ENCODE data around the gene DGLUCY.
A peak's percentile ranks its signal among the peaks of the same experiment; 100 is the strongest.

Gene DGLUCY

DNA sequence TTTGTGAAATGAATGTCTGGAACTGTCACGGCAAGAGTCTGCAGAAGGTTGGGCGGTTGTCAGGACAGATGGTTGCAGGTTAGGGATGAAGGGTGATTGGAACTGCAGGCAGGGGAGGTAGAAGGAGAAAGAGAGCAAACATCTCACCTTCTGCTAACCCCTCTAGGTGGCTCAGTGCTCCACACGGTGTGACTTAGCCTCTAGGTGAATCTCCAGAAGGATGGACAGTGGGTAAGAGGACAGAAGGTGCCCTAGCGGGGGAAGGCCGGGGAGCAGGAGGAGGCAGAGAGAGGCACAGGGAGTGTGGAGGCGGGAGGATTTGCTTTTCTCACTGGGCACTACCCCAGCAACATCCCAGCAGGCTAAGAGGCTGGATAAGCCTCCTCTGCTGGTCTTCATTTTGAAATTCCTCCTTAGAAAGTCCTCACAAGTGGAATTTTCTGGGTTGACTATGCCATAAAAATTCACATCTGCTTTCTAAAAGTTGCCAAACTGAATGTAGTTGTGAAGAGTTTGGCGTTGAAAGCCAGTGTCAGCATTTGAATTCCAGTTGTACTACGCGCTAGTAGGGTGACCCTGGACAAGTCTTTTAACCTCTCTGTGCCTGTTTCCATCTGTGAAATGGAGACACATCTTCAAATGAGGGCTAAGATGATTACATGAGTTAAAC lies 141.3 kb downstream of the DGLUCY start:
- Histone ChIP-seq H3K4me1 (ENCODE audit: insufficient read depth, low read length, poor library complexity, severe bottlenecking) (peaks cover 71% of the 10 kb centered on the region), H2AFZ (ENCODE audit: low read length) (no peak overlapping the region), H4K20me1 (ENCODE audit: insufficient read depth, low read length, poor library complexity, severe bottlenecking) (no peaks in the 10 kb centered on the region), H3K9me3 (ENCODE audit: insufficient read depth, low read depth, low read length) (no peaks in the 10 kb centered on the region), H3K4me3 (ENCODE audit: low read length, poor library complexity, severe bottlenecking) (no peak overlapping the region), H3K4me2 (ENCODE audit: low read depth, low read length, poor library complexity, severe bottlenecking) (peak overlapping the region; percentile 54), H3K27me3 (ENCODE audit: insufficient read depth, low read length, poor library complexity, severe bottlenecking) (no peaks in the 10 kb centered on the region), H3K79me2 (ENCODE audit: insufficient read depth, low read length) (no peaks in the 10 kb centered on the region), H3K9me2 (replicated peaks; ENCODE audit: low read depth, low read length) (no peaks in the 10 kb centered on the region), H3K36me3 (ENCODE audit: insufficient read depth, low read length) (no peaks in the 10 kb centered on the region), H3F3A (ENCODE audit: low read depth) (peaks cover 5% of the 10 kb centered on the region; the same call in 1 of the 2 replicates), H3K9ac (ENCODE audit: low read depth, low read length, poor library complexity, severe bottlenecking) (peak overlapping the region; percentile 25)
- no peak for TF ChIP-seq EZH2phosphoT487 (IDR thresholded peaks at IDR 0.05; ENCODE audit: borderline replicate concordance)
- TF ChIP-seq, protein P1, sequence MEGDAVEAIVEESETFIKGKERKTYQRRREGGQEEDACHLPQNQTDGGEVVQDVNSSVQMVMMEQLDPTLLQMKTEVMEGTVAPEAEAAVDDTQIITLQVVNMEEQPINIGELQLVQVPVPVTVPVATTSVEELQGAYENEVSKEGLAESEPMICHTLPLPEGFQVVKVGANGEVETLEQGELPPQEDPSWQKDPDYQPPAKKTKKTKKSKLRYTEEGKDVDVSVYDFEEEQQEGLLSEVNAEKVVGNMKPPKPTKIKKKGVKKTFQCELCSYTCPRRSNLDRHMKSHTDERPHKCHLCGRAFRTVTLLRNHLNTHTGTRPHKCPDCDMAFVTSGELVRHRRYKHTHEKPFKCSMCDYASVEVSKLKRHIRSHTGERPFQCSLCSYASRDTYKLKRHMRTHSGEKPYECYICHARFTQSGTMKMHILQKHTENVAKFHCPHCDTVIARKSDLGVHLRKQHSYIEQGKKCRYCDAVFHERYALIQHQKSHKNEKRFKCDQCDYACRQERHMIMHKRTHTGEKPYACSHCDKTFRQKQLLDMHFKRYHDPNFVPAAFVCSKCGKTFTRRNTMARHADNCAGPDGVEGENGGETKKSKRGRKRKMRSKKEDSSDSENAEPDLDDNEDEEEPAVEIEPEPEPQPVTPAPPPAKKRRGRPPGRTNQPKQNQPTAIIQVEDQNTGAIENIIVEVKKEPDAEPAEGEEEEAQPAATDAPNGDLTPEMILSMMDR (conservative IDR thresholded peaks at IDR 0.05; ENCODE audit: low read length), result 0 out of 2 replicates have a peak, but pooled peaks have one; percentile 31

DNA sequence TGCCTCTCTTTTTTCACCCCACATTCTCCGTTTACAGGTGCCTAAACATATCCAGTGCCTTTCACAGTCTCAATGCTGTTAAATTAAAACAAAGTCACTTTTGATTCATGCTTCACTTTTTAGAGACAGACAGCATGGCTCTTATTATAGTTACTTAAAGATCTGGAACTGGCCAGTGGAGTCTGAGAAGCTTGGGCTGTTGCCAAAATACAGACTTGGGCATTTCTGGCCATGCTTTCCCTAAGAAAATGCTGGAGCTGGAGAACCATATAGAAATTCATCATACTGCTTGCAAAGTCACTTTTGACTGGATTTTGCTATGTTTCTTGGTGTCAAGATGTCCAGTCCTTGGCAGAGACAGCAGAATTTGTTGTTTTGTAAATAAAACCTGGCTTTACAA lies 142.8 kb downstream of the DGLUCY start:
- Histone ChIP-seq H3K4me2 (ENCODE audit: low read depth, low read length, poor library complexity, severe bottlenecking) (no peak overlapping the region), H3K4me1 (ENCODE audit: insufficient read depth, low read length, poor library complexity, severe bottlenecking) (peaks cover 57% of the 10 kb centered on the region), H3K9me2 (replicated peaks; ENCODE audit: low read depth, low read length) (no peaks in the 10 kb centered on the region), H3K9me3 (ENCODE audit: insufficient read depth, low read depth, low read length) (no peaks in the 10 kb centered on the region), H3K4me3 (ENCODE audit: low read length, poor library complexity, severe bottlenecking) (no peak overlapping the region), H3K27me3 (ENCODE audit: insufficient read depth, low read length, poor library complexity, severe bottlenecking) (no peaks in the 10 kb centered on the region), H3K79me2 (ENCODE audit: insufficient read depth, low read length) (no peaks in the 10 kb centered on the region), H4K20me1 (ENCODE audit: insufficient read depth, low read length, poor library complexity, severe bottlenecking) (no peaks in the 10 kb centered on the region), H3K36me3 (ENCODE audit: insufficient read depth, low read length) (no peaks in the 10 kb centered on the region), H3K9ac (ENCODE audit: low read depth, low read length, poor library complexity, severe bottlenecking) (no peak overlapping the region), H3F3A (ENCODE audit: low read depth) (no peaks in the 10 kb centered on the region), H2AFZ (ENCODE audit: low read length) (no peak overlapping the region)
- TF ChIP-seq, protein P1 (conservative IDR thresholded peaks at IDR 0.05; ENCODE audit: low read length), result no peak
- no peak for TF ChIP-seq EZH2phosphoT487 (IDR thresholded peaks at IDR 0.05; ENCODE audit: borderline replicate concordance)

DNA sequence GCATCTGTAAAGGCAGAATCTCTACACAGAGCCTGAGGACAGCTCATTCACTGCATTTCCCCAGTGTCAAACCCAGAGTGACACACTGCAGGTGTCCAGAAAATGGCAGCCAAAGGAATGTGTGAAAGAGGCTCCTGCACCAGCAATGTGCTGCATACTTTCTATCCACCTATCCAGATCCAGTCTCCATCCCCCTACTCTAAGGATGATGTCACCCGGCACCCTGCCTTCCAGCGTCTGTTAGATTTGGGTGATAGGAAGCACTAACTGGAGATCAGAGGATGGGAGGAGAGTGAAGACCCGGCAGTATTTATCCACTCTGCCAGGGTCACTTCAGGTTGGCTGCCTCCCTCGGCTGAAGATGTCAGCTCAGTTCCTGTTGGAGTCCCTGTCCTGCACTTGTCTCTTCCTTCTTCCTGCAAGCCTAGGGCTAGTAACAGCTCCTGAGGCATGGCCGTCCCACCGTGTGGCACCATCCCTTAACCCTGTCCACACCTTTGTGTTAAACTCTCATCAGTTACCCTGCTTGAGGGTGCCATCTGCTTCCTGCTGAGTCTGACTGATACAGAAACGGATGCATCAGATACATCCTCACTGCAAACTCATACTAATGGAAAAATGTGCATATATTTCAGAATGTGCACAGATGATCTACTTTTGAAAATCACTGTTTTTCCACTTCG lies 143.6 kb downstream of the DGLUCY start:
- Histone ChIP-seq H4K20me1 (ENCODE audit: insufficient read depth, low read length, poor library complexity, severe bottlenecking) (no peaks in the 10 kb centered on the region), H3F3A (ENCODE audit: low read depth) (no peaks in the 10 kb centered on the region), H3K27me3 (ENCODE audit: insufficient read depth, low read length, poor library complexity, severe bottlenecking) (no peaks in the 10 kb centered on the region), H3K4me3 (ENCODE audit: low read length, poor library complexity, severe bottlenecking) (no peak overlapping the region), H3K36me3 (ENCODE audit: insufficient read depth, low read length) (no peaks in the 10 kb centered on the region), H3K9me2 (replicated peaks; ENCODE audit: low read depth, low read length) (no peaks in the 10 kb centered on the region), H3K9me3 (ENCODE audit: insufficient read depth, low read depth, low read length) (no peaks in the 10 kb centered on the region), H3K9ac (ENCODE audit: low read depth, low read length, poor library complexity, severe bottlenecking) (peak overlapping the region; percentile 15), H3K4me2 (ENCODE audit: low read depth, low read length, poor library complexity, severe bottlenecking) (no peak overlapping the region), H3K79me2 (ENCODE audit: insufficient read depth, low read length) (no peaks in the 10 kb centered on the region), H3K4me1 (ENCODE audit: insufficient read depth, low read length, poor library complexity, severe bottlenecking) (peaks cover 52% of the 10 kb centered on the region), H2AFZ (ENCODE audit: low read length) (peak overlapping the region; percentile 2)
- no peak for TF ChIP-seq EZH2phosphoT487 (IDR thresholded peaks at IDR 0.05; ENCODE audit: borderline replicate concordance)
- TF ChIP-seq, protein P1 (conservative IDR thresholded peaks at IDR 0.05; ENCODE audit: low read length), result no peak
